ENCODE measurements around the gene ZNF283. TPM values are rescaled to one million over a fixed set of nuclear protein-coding genes. Genes with fewer than 3 reads are reported as not detected.

ZNF283 gene
- polyA plus RNA-seq (ENCODE audit: insufficient read length in 12 of 12): 10 to 100 TPM in 7 of 12 donors, 1 to 10 TPM in 4, not detected in 1; 5.6 to 18.5 (median 11.6) TPM
- long read RNA-seq, donor 1, partial matches to known transcripts: 0 of 1 reads
- long read RNA-seq, donor 1, other reads (novel, unspliced or antisense): 0 of 1 reads
- long read RNA-seq, donor 2: 0 reads
- long read RNA-seq, donor 3: 0 reads
- long read RNA-seq, donor 4: 0 reads
- long read RNA-seq, donor 5, partial matches to known transcripts: 15 of 16 reads
- long read RNA-seq, donor 5, other reads (novel, unspliced or antisense): 0 of 16 reads
- long read RNA-seq, donor 6: 0 reads
- long read RNA-seq, donor 7: 0 reads
- long read RNA-seq, donor 8, partial matches to known transcripts: 8 of 8 reads
- long read RNA-seq, donor 8, other reads (novel, unspliced or antisense): 0 of 8 reads
- long read RNA-seq, donor 9: 0 reads
- long read RNA-seq, donor 10: 0 reads
- long read RNA-seq, donor 11: 0 reads

DNA sequence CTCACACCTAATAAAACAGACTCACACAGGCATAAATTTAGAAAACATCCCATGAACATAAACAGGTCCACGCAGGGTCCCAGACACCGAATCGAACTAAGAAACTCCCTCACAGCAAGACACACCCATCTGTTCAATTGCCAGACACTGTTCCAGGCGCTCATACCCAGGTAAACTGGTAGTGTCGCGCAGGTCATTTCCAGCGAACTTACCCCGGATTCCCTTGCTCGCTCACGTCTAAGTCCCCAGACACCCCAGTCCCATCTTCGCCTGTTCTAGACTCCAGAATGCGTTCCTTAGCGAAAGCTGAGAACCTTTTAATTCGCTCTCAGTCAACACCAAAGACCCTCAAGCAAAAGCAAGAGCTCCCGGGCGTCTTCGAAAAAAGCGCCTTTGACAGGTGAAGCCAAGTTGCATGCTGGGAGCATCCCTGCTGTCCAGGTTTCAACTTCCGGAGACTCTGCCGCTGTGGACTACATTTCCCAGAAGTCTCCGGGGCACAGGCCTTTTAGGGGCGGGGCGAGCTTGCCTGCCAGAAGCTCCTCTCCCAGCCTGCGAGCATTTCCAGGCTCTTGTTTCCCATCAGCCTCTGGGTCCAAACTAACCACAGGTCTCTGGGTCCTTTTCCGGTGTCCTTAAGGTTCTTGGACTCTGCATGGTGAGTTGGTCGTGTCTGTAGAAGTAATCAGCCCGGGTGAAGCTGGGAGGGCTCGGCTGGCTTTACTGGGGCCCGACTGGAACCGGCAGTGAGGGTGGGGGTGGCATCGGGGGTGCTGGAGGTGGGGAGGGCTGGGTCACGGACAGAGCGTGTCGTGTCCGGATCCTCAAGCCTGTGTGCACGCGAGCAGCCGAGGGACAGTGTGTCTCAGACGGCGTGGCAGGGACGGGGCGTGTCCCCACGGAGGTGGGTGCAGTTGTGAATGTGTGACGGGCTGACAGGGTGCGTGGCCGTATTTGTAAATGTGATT lies at the start of gene ZNF283:
TSS of gene ZNF283 (plus strand) at position 535 of the 968 bp plus-strand sequence. CDS start 6,184 bp downstream, outside the sequence.
- peak; percentile 87 for DNase-seq

DNA sequence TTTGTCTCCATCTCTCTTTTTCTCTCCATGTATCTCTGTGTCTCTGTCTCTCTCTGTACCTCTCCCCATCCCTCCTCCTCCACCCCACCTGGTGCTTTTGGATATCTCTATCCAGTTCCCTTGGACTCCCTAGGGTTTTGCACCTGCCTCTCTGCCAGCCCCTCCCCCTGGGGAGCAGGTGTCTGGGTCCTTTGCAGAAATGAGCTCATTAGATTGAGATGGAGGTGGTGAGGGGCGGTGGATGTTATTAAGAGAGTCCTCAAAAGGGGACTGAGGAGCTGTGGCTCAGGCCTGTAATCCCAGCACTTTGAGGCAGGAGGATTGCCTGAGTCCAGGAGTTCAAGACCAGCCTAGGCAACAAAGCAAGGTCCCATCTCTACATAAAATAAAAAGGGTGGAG lies 48.5 kb upstream of the ZNF283 start:
- no peak for DNase-seq

DNA sequence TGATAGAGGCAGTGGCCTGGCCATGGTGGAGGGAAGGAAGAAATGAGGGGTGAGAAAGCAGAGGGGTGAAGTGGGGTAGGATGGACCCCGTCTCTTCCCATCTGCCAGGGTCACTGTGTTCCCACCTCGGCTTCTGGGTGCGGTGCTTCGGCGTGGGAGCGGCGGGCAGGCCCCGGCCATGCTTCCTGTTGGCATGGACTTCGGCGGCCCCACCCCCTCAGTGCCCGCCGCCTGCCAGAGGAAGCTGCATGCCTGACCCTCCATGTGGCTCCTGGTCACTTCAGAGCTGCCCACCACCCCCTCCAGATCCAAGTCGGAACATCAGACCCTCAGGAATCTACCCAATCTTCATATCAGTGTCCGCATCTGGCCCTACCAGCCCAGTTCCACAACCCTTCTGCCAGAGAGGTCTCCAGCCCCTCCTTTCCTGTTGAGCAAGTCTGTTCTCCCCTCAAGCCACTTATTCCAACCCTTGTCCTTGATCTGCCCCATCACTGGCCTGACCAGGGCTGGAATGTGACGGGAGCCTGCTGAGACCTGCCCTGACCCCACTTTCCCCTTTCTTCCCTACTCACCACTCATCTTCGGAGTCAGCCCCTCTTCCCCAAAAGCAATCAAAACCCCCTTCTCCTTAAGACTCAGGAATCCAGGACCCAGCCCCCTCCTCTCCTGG lies 47.8 kb upstream of the ZNF283 start:
- no peak for DNase-seq

DNA sequence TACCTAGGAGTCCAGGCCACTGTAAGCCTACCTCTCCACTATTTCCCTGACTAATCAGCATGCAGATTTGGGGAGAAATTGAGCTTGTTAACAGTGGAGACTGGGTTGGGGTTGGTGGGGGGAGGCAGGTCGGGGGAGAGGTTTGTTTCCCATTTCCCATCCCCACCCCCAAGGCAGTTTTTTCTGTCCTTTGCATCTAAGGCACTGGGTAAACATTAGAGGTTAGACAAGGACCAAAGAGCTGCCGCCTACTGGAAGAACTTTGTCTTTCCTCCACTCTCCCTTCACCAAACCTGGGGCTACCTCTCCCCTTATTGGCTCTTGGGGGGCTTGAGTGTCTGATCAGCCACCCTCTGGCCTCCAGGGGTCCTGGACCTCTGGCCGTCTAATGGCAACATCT lies 47.3 kb upstream of the ZNF283 start:
- no peak for DNase-seq

GRCh38 chr19:43780706-43781525 lies 46.2 kb upstream of the ZNF283 start, which contains the start of gene KCNN4:
KCNN4 (minus strand) TSS chr19:43780973; CDS start chr19:43780861, 112 bp downstream.
- no peak for DNase-seq

DNA sequence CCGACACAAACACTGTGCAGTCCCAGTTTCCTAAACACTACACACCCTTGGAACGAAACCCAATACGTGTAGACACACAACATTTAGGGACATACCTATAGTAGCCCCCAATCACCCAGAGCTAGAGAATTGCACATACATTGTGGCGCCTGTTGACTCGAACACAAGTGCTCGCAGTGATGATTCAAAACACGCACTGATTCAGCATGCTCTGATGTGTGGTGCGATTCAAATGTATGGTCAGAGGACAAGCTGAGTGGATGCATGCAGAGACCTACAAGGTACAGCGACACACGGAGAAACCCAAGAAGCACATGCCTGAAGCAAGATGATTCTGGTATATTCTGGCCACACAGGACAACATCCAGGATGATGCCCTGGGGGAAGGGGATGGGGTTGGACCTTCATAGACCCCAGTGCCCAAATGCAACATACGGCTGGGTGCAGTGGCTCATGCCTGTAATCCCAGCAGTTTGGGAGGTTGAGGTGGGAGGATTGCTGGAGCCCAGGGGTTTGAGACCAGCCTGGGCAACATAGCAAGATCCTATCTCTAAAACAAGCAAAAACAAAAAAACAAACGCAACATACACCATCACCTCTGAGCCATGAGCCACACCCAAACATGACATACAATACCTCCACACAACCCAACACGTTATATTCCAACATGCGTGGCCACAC lies 45.4 kb upstream of the ZNF283 start:
- no peak for DNase-seq

- no peak for DNase-seq
These were observed 44.8 kb upstream of the ZNF283 start for GRCh38 chr19:43782311-43782660.

- no peak for DNase-seq
These were observed 44.4 kb upstream of the ZNF283 start for GRCh38 chr19:43782689-43783231.

DNA sequence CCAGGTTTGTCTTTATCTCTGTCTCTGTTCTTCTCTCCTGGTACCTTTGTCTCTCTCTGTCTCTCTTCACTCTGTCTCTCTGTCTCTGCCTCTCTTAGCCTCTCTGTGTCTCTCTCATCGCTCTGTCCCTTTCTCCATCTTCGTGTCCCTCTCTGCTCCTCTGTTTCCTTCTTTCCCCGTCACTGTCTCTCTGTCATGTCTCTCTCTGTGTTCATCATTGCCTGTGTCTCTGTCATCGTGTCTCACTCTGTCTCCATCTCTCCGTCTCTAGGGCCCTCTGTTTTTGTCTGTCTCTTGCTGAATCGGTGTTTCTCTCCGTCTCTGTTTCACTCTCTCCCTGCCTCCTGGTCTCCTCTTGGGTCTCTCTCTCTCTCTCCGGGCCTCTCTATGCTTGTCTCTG lies 43.5 kb upstream of the ZNF283 start:
- DNase-seq: no peak

DNA sequence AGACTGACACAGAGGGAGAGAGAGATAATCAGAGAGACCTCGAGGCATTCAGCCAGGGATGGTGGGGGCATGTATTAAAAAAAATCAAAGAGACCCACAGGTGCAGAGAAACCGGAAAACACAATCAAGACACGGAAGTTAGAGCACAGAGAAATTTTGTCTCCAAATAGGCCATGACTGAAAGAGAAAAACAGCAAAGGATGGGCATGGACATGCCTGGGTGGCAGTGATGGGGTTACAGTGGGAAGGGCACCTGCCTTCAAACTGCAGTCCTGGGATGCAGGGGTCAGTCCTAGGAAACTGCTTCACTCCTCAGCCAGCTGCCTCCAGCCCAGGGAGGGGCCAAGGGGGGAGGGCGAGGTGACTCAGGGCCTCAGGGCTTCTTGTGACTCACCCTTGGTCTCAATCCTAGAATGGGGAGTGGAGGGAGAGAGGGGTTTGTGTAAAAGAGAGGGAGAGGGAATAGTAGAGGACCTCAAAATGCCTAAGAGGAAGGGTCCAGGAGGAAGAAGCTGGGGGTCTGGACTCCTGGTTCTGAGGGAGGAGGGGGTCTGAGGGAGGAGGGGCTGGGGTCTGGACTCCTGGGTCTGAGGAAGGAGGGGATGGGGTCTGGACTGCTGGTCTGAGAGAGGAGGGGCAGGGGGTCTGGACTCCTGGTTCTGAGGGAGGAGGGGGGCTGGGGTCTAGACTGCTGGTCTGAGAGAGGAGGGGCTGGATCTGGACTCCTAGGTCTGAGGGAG lies 42.7 kb upstream of the ZNF283 start:
- no peak for DNase-seq

- peak; percentile 61 for DNase-seq
These were observed 41.9 kb upstream of the ZNF283 start for GRCh38 chr19:43784981-43785808.

- no peak for DNase-seq
These were observed 40.5 kb upstream of the ZNF283 start for GRCh38 chr19:43786665-43787064.

- DNase-seq: no peak
These were observed 38.1 kb upstream of the ZNF283 start for GRCh38 chr19:43789029-43789428.

DNA sequence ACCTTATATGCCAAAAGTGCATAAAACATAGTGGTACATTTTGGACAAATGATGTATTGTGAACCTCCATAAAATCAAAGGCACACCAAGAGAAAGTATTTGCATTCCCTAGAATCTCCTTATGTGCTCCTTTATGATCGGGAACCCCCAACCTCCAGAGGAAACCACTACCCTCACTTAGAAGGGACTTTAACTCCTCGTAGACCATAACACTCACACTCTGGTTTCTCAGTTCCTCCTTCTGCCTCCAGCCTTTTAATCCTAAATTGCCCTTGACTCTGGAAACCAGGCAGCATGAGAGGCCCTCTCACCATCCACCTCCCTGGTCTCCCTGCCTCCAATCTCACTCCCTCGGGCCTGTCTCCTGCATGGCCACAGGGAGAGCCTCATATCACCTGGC lies 36.5 kb upstream of the ZNF283 start:
- DNase-seq: no peak

GRCh38 chr19:43797118-43797517 lies 30.0 kb upstream of the ZNF283 start:
- DNase-seq: no peak

DNA sequence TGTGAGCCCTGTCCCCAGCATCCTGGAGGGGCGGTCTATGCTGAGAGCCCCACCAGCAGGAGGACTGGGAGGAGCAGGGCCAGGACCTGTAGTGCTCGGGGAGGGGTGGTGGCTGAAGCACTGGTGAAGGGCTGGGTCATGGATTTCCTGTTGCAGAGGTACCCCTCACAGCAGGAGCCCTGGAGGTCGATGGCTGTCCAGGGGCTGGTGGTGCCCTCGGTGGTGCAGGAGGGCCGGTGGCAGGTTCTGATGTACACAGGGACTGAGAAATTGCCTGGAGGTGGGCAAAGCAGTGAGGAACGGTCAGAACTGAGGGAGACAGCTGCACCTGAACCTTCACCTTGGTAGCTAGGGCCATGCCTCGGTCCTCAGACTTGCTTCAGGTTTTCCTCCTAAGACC lies 29.6 kb upstream of the ZNF283 start:
- DNase-seq: no peak

- no peak for DNase-seq
These were observed 29.0 kb upstream of the ZNF283 start for GRCh38 chr19:43798026-43798545.

Measured in muscle of arm (tissue), 14 donors.